ENCODE measurements around the gene AUTS2.

The AUTS2 gene

GRCh38 chr7:70586822-70587221 lies 988.5 kb downstream of the AUTS2 start:
- H3K9me3 ChIP-seq (ENCODE audit: control insufficient read depth, insufficient read depth, low read depth, low read length) = no peaks in the 10 kb centered on the region
- TF ChIP-seq BCL6B (tag by site-specific recombination; IDR thresholded peaks at IDR 0.05) (no peak), ZNF138 (tag by site-specific recombination; IDR thresholded peaks at IDR 0.05; ENCODE audit: borderline replicate concordance) (no peak), PRDM10 (tag by site-specific recombination; IDR thresholded peaks at IDR 0.05) (no peak)
- ChIA-PET POLR2A (no interaction called here), CTCF (no interaction called here)
- H3K36me3 ChIP-seq (ENCODE audit: control insufficient read depth in 2 of 2, insufficient read depth in 1 of 2, low read length in 2 of 2) = no peaks in the 10 kb centered on the region
- peaks cover 14% of the 10 kb centered on the region for H3K4me1 ChIP-seq (ENCODE audit: control insufficient read depth, insufficient read depth, low read length)
- no peak overlapping the region for H3K4me3 ChIP-seq (ENCODE audit: low read depth, low read length)
- no peak overlapping the region for H3K27ac ChIP-seq (ENCODE audit: extremely low read depth, low read depth, low read length)

GRCh38 chr7:70587739-70588138 lies 989.5 kb downstream of the AUTS2 start:
- H3K27ac ChIP-seq (ENCODE audit: extremely low read depth, low read depth, low read length) = no peak overlapping the region
- H3K4me3 ChIP-seq (ENCODE audit: low read depth, low read length) = no peak overlapping the region
- no peaks in the 10 kb centered on the region for H3K9me3 ChIP-seq (ENCODE audit: control insufficient read depth, insufficient read depth, low read depth, low read length)
- POLR2A ChIA-PET = no interaction called here
- CTCF ChIA-PET = no interaction called here
- no peaks in the 10 kb centered on the region for H3K36me3 ChIP-seq (ENCODE audit: control insufficient read depth in 2 of 2, insufficient read depth in 1 of 2, low read length in 2 of 2)
- H3K4me1 ChIP-seq (ENCODE audit: control insufficient read depth, insufficient read depth, low read length) = peaks cover 14% of the 10 kb centered on the region
- no peak for TF ChIP-seq PRDM2 (tag by site-specific recombination; IDR thresholded peaks at IDR 0.05; ENCODE audit: borderline replicate concordance)
- TF ChIP-seq YY2 (tag by site-specific recombination; IDR thresholded peaks at IDR 0.05) = no peak
- TF ChIP-seq ZBTB6 (tag by site-specific recombination; IDR thresholded peaks at IDR 0.05) = no peak
- TF ChIP-seq PATZ1 (tag by site-specific recombination; IDR thresholded peaks at IDR 0.05) = no peak
- TF ChIP-seq SALL2 (tag by site-specific recombination; IDR thresholded peaks at IDR 0.05; ENCODE audit: borderline replicate concordance) = no peak
- no peak for TF ChIP-seq ZSCAN4 (tag by site-specific recombination; IDR thresholded peaks at IDR 0.05)
- TF ChIP-seq KLF1 (tag by site-specific recombination; IDR thresholded peaks at IDR 0.05) = no peak
- TF ChIP-seq ZNF580 (tag by site-specific recombination; IDR thresholded peaks at IDR 0.05) = no peak
- no peak for TF ChIP-seq MYNN (tag by site-specific recombination; IDR thresholded peaks at IDR 0.05; ENCODE audit: borderline replicate concordance)
- no peak for TF ChIP-seq ZNF114 (tag by site-specific recombination; IDR thresholded peaks at IDR 0.05)
- TF ChIP-seq ZNF133 (tag by site-specific recombination; IDR thresholded peaks at IDR 0.05) = no peak
- TF ChIP-seq ZNF350 (tag by site-specific recombination; IDR thresholded peaks at IDR 0.05) = no peak
- no peak for TF ChIP-seq FEZF1 (tag by site-specific recombination; IDR thresholded peaks at IDR 0.05)
- TF ChIP-seq ZNF513 (tag by site-specific recombination; IDR thresholded peaks at IDR 0.05) = no peak
